ENCODE data around the gene KLC4.
A peak's percentile ranks its signal among the peaks of the same experiment; 100 is the strongest.

The KLC4 gene

GRCh38 chr6:43045371-43045930 lies 14.0 kb upstream of the KLC4 start:
- TF ChIP-seq POLR2A (IDR thresholded peaks at IDR 0.05; ENCODE audit: low read depth, low read length), result no peak
- FAIRE-seq, result no peak
- DNase-seq (ENCODE audit: insufficient read length, low spot score), result no peak

GRCh38 chr6:43047998-43048397 lies 11.4 kb upstream of the KLC4 start:
- FAIRE-seq (no peak), DNase-seq (ENCODE audit: insufficient read length, low spot score) (no peak)
- no peak for TF ChIP-seq POLR2A (IDR thresholded peaks at IDR 0.05; ENCODE audit: low read depth, low read length)

GRCh38 chr6:43050981-43051380 lies 8.4 kb upstream of the KLC4 start:
- TF ChIP-seq POLR2A (IDR thresholded peaks at IDR 0.05; ENCODE audit: low read depth, low read length), result no peak
- no peak for FAIRE-seq

GRCh38 chr6:43052225-43052841 lies 7.1 kb upstream of the KLC4 start:
- FAIRE-seq, result no peak
- no peak for DNase-seq (ENCODE audit: insufficient read length, low spot score)
- TF ChIP-seq POLR2A (IDR thresholded peaks at IDR 0.05; ENCODE audit: low read depth, low read length), result no peak

More at GRCh38 chr6:43050981-43051380, 8.4 kb upstream of the KLC4 start:
- DNase-seq (ENCODE audit: insufficient read length, low spot score), result no peak

- DNase-seq (ENCODE audit: insufficient read length, low spot score) (no peak), FAIRE-seq (no peak)
- no peak for TF ChIP-seq POLR2A (IDR thresholded peaks at IDR 0.05; ENCODE audit: low read depth, low read length)
Observed at GRCh38 chr6:43052842-43053544, 6.4 kb upstream of the KLC4 start.

- peak; percentile 72 for TF ChIP-seq POLR2A (IDR thresholded peaks at IDR 0.05; ENCODE audit: low read depth, low read length)
- FAIRE-seq, result peak; percentile 78
Observed at GRCh38 chr6:43053545-43054205, 5.8 kb upstream of the KLC4 start, which contains the start of gene CUL7. Gene CUL7 (minus strand): TSS chr6:43053851. CDS start chr6:43052788, 1,063 bp downstream.

GRCh38 chr6:43054206-43054943 lies 5.1 kb upstream of the KLC4 start:
- DNase-seq (ENCODE audit: insufficient read length, low spot score) (no peak), FAIRE-seq (no peak)
- TF ChIP-seq POLR2A (IDR thresholded peaks at IDR 0.05; ENCODE audit: low read depth, low read length), result no peak

More at GRCh38 chr6:43053545-43054205, 5.8 kb upstream of the KLC4 start, which contains the start of gene CUL7:
- DNase-seq (ENCODE audit: insufficient read length, low spot score), result peak; percentile 97

DNA sequence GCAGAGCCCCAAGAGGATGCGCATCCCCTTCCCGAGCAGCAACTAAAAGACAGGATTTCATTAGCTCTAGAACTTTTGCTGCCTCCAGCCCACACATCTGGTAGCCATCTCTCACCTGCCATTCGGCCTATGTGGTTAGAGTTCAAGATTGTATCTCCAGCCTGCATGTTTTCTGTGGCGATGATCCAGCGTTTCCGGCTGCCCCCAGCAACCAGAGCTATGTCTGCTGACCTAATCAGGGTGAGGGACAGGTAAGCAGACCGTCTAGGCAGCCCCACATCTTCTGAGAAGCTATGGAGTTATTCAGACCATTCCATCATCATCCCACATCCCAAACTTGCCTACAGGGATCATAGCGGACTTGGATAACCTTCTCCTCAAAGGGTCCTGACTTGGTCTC lies 3.5 kb upstream of the KLC4 start:
- no peak for DNase-seq (ENCODE audit: insufficient read length, low spot score)
- no peak for TF ChIP-seq POLR2A (IDR thresholded peaks at IDR 0.05; ENCODE audit: low read depth, low read length)
- no peak for FAIRE-seq

- no peak for FAIRE-seq
- no peak for DNase-seq (ENCODE audit: insufficient read length, low spot score)
- TF ChIP-seq POLR2A (IDR thresholded peaks at IDR 0.05; ENCODE audit: low read depth, low read length), result no peak
Observed at GRCh38 chr6:43058531-43058930, 900 bp upstream of the KLC4 start.

DNA sequence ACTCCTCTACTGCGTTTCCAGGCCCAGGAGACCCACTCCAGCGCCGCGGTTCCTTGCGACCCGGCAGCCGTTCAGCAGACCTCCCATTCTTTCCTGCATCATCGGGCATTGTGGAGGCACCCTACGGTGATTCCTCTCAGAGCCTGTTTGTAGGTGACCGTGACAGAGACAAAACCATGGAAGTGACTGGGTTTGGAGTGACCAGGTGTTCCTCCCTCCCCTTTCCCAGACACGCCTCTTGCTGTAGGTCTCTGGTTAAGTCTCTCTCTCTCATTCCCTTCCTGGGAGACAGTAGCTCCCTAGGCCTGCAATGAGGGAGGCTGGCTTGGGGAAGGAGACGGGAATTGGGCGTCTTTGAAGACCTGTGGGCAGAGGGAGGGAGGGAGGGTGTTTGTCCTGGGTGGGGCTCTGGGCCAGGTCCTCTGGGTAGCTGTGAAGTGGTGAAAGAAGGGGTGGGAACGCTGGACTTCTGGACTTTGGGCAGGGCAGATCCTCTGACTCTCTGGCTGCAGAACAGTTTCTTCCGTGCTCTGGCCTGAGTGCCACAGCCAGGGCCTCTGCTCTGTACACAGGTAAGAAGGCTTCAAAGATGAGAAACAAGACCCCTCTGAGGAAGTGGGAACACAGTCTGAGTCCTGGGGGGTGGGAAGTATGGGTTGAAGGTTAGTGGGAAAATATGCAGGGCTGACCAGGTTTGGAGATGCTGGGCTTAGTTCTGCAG lies 763 bp downstream of the KLC4 start:
- peak; percentile 36 for DNase-seq (ENCODE audit: insufficient read length, low spot score)
- no peak; the same call in 1 of the 2 replicates for TF ChIP-seq POLR2A (IDR thresholded peaks at IDR 0.05; ENCODE audit: low read depth, low read length)
- FAIRE-seq, result no peak

DNA sequence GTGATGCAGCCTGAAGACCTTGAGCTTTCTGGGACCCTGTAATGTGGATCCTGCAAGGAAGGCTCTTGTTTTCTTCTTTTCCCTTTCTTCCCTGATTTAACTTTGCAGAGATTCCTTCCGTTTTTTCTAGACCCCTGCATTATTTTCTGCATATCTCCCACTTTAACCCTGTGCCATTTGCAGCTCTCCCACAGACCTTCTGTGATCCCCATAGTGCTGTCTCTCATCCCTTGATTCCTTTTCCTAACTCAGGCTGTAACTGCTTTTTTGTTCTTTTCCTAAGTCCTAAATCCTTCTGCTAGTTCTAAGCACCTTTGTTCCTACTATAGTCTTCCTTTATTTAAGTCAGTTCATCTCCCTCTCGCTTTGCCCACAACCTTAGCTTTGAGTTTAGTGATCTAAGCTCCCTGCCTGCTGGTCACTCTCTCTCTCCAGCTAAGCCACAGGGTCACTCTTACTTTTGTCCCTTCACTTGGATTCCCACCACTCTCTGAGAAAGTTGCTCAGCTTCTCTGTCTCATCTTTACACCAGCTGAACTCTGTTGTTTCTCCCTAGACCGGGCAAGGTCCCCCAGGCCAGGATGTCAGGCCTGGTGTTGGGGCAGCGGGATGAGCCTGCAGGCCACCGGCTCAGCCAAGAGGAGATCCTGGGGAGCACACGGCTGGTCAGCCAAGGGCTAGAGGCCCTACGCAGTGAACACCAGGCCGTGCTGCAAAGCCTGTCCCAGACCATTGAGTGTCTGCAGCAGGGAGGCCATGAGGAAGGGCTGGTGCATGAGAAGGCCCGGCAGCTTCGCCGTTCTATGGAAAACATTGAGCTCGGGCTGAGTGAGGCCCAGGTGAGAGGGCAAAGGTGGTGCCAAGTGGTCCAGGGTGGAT lies 1.6 kb downstream of the KLC4 start:
- no peak for TF ChIP-seq POLR2A (IDR thresholded peaks at IDR 0.05; ENCODE audit: low read depth, low read length)
- DNase-seq (ENCODE audit: insufficient read length, low spot score) (no peak), FAIRE-seq (no peak)

DNA sequence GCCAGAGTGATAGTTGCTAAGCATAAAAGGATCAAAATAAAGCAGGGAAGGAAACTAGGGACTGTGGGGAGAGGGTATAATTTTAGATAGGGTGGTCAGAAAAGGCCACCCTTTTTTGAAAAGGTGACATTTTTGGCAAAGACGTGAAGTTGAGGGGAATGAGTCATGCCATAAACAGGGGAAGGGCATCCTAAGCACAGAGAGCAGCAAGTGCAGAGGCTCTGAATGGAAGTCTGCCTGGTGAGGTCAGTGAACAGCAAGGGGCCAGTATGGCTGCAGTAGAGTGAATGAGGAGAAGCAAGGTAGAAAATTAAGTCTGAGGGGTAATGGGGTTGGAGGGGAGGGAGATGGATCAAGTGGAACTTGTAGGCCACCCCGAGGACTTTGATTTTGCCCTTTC lies 2.4 kb downstream of the KLC4 start:
- no peak for FAIRE-seq
- DNase-seq (ENCODE audit: insufficient read length, low spot score), result peak; percentile 49
- no peak for TF ChIP-seq POLR2A (IDR thresholded peaks at IDR 0.05; ENCODE audit: low read depth, low read length)

All from H54 (cell line).